ENCODE data around the gene CCNA2. TPM values are rescaled to one million over a fixed set of nuclear protein-coding genes. Genes with fewer than 3 reads are reported as not detected.

Gene CCNA2
- total RNA-seq, 4 donors from 2014 or later: 0.44 to 5.5 (median 3.0) TPM

- DNase-seq (ENCODE audit: low spot score) (no peak), ATAC-seq (ENCODE audit: low FRiP score) (no peak)
- TF ChIP-seq CTCF (IDR thresholded peaks at IDR 0.05): no peak
Observed at GRCh38 chr4:121789960-121790829, 33.5 kb downstream of the CCNA2 start.

- TF ChIP-seq CTCF (IDR thresholded peaks at IDR 0.05): no peak
- ATAC-seq (ENCODE audit: low FRiP score) (no peak), DNase-seq (ENCODE audit: low spot score) (no peak)
Observed at GRCh38 chr4:121789455-121789854, 34.2 kb downstream of the CCNA2 start.

- no peak for TF ChIP-seq CTCF (IDR thresholded peaks at IDR 0.05)
- ATAC-seq (ENCODE audit: low FRiP score) (no peak), DNase-seq (ENCODE audit: low spot score) (no peak)
Observed at GRCh38 chr4:121788896-121789295, 34.8 kb downstream of the CCNA2 start.

- DNase-seq (ENCODE audit: low spot score) (no peak), ATAC-seq (ENCODE audit: low FRiP score) (no peak)
- no peak for TF ChIP-seq CTCF (IDR thresholded peaks at IDR 0.05)
Observed at GRCh38 chr4:121786221-121786620, 37.5 kb downstream of the CCNA2 start.

- no peak for DNase-seq (ENCODE audit: low spot score)
- TF ChIP-seq CTCF (IDR thresholded peaks at IDR 0.05): no peak
- ATAC-seq (ENCODE audit: low FRiP score): peak; percentile 36
Observed at GRCh38 chr4:121785479-121785878, 38.2 kb downstream of the CCNA2 start.

GRCh38 chr4:121784975-121785374 lies 38.7 kb downstream of the CCNA2 start:
- DNase-seq (ENCODE audit: low spot score): no peak

More at GRCh38 chr4:121784975-121785374, 38.7 kb downstream of the CCNA2 start:
- TF ChIP-seq CTCF (IDR thresholded peaks at IDR 0.05): no peak
- ATAC-seq (ENCODE audit: low FRiP score): peak; percentile 78

Data from omental fat pad (tissue), 4 donors.